Measurements from ENCODE around the gene ID4. TPM values are rescaled to one million over a fixed set of nuclear protein-coding genes. Genes with fewer than 3 reads are reported as not detected.

Gene ID4
- total and polyA plus RNA-seq, 9 donors = 9.9 to 169 (median 49.2) TPM

- DNase-seq = no peak
- intact Hi-C loops (cut with DNase I) = no loop called here
- no peak overlapping the region for H3K4me3 ChIP-seq
- no peaks in the 10 kb centered on the region for H3K27me3 ChIP-seq
- no peaks in the 10 kb centered on the region for H3K9me3 ChIP-seq
- H3K4me1 ChIP-seq (ENCODE audit: insufficient read depth) = peaks cover 3% of the 10 kb centered on the region
- TF ChIP-seq EP300 (IDR thresholded peaks at IDR 0.05) (no peak), POLR2A (IDR thresholded peaks at IDR 0.05) (no peak)
- TF ChIP-seq, protein P1, sequence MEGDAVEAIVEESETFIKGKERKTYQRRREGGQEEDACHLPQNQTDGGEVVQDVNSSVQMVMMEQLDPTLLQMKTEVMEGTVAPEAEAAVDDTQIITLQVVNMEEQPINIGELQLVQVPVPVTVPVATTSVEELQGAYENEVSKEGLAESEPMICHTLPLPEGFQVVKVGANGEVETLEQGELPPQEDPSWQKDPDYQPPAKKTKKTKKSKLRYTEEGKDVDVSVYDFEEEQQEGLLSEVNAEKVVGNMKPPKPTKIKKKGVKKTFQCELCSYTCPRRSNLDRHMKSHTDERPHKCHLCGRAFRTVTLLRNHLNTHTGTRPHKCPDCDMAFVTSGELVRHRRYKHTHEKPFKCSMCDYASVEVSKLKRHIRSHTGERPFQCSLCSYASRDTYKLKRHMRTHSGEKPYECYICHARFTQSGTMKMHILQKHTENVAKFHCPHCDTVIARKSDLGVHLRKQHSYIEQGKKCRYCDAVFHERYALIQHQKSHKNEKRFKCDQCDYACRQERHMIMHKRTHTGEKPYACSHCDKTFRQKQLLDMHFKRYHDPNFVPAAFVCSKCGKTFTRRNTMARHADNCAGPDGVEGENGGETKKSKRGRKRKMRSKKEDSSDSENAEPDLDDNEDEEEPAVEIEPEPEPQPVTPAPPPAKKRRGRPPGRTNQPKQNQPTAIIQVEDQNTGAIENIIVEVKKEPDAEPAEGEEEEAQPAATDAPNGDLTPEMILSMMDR (IDR thresholded peaks at IDR 0.05) = no peak
- H3K27ac ChIP-seq = no peak overlapping the region
- no peaks in the 10 kb centered on the region for H3K36me3 ChIP-seq
Observed at GRCh38 chr6:19795211-19795610, 42.0 kb upstream of the ID4 start.

- Histone ChIP-seq H3K36me3 (no peaks in the 10 kb centered on the region), H3K27ac (no peak overlapping the region), H3K4me3 (no peak overlapping the region), H3K27me3 (no peaks in the 10 kb centered on the region), H3K4me1 (ENCODE audit: insufficient read depth) (no peaks in the 10 kb centered on the region), H3K9me3 (no peaks in the 10 kb centered on the region)
- 71 to 93% (median 73%) methylated on average over 2 of the region's 2 CpGs for WGBS, 3 donors
- no peak for DNase-seq
- intact Hi-C loops (cut with DNase I) = no loop called here
- TF ChIP-seq POLR2A (IDR thresholded peaks at IDR 0.05) (no peak), EP300 (IDR thresholded peaks at IDR 0.05) (no peak)
- TF ChIP-seq, protein P1 (IDR thresholded peaks at IDR 0.05) = no peak
Observed at GRCh38 chr6:19796452-19796851, 40.7 kb upstream of the ID4 start.

GRCh38 chr6:19798362-19798761 lies 38.8 kb upstream of the ID4 start:
- no peaks in the 10 kb centered on the region for H3K27me3 ChIP-seq
- no peak for DNase-seq
- intact Hi-C loops (cut with DNase I) = no loop called here
- no peaks in the 10 kb centered on the region for H3K9me3 ChIP-seq
- no peak for TF ChIP-seq POLR2A (IDR thresholded peaks at IDR 0.05)
- TF ChIP-seq, protein P1 (IDR thresholded peaks at IDR 0.05) = no peak
- TF ChIP-seq EP300 (IDR thresholded peaks at IDR 0.05) = no peak
- no peak overlapping the region for H3K27ac ChIP-seq
- H3K36me3 ChIP-seq = no peaks in the 10 kb centered on the region
- H3K4me3 ChIP-seq = no peak overlapping the region
- WGBS, 3 donors = 94 to 97% (median 96%) methylated on average over 1 of the region's 1 CpG
- H3K4me1 ChIP-seq (ENCODE audit: insufficient read depth) = peaks cover 2% of the 10 kb centered on the region

DNA sequence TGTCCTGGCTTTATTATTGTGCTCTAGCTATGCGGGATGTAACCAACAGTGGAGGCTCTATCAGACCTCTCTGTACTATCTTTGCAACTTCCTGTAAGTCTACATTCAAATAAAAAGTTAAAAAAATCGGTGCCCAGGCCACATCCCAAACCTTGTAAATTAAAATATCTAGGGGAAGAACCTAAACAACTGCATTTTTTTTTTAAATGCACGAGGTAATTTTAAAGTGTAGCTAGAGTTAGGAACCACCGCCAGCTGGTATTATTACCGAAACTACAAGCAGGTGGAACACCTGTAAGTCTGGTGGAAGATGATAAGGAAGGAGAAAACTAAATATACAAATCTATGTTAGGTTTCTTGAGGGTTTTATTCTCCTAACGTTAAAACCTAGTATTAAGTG lies 34.5 kb upstream of the ID4 start:
- intact Hi-C loops (cut with DNase I) = loop anchor here in 1 of 4 donors (5.0 kb wide), 1 partner anchor 35 kb away; the partner anchor contains the start of gene ID4
- no peak overlapping the region for H3K4me3 ChIP-seq
- H3K27me3 ChIP-seq = no peaks in the 10 kb centered on the region
- no peaks in the 10 kb centered on the region for H3K9me3 ChIP-seq
- H3K36me3 ChIP-seq = no peaks in the 10 kb centered on the region
- H3K27ac ChIP-seq = peak overlapping the region in 1 of 2 donors; percentile 22
- TF ChIP-seq, protein P1 (IDR thresholded peaks at IDR 0.05) = no peak
- TF ChIP-seq POLR2A (IDR thresholded peaks at IDR 0.05) (no peak), EP300 (IDR thresholded peaks at IDR 0.05) (no peak)
- H3K4me1 ChIP-seq (ENCODE audit: insufficient read depth) = peaks cover 5% of the 10 kb centered on the region
- whole genome bisulfite sequencing, 3 donors = 39 to 55% (median 40%) methylated on average over 6 of the region's 6 CpGs
- no peak for DNase-seq

Measured in ovary (tissue), 9 donors.